Endothelial cell of umbilical vein (primary cell): ENCODE measurements around the gene NBPF6. TPM values are rescaled to one million over a fixed set of nuclear protein-coding genes. Genes with fewer than 3 reads are reported as not detected.
"Not testable (repeated sequence)": the region's sequence is repeated elsewhere in the genome, so short reads cannot be mapped to it uniquely, and the experiment has no call there.

Source experiments
- BruUV-seq: library from RNA; stranded (reverse); fragments of 400-500 nt; replicated peaks from 2 replicates; lab custom pipeline; 2021; lab: Mats Ljungman, UMichigan
- CTCF ChIA-PET: fragments of 300-600, 350-600 bp; sonication (Branson Sonifier 250); formaldehyde crosslinking; loops from one replicate; lab custom pipeline; 2021; ENCODE audit warnings: antibody characterized with exemption, inconsistent platforms; lab: Charles Lee
- POLR2A ChIA-PET: fragments of 300-600, 350-600 bp; sonication (Branson Sonifier 250); formaldehyde crosslinking; loops from one replicate; lab custom pipeline; 2021; ENCODE audit warnings: antibody characterized with exemption, inconsistent platforms; lab: Charles Lee
- DNase-seq: peaks from one replicate; pipeline ENCODE4 v3.0.0-alpha.2; 2011; ENCODE audit warnings: low read depth, low spot score
- FAIRE-seq: peaks from 2 replicates; lab custom pipeline; 2011; peaks lifted over from hg19 to GRCh38; lab: Jason Lieb, UNC
- H2AFZ ChIP-seq: 2 replicates; pipeline ENCODE4 v1.6.0; 2012; ENCODE audit warnings: low read depth, low read length, control low read depth, inconsistent platforms
- H3K27ac ChIP-seq: 2 replicates; pipeline ENCODE4 v1.5.1; 2011; ENCODE audit warnings: low read depth, mild to moderate bottlenecking, control low read depth, low read length, moderate library complexity; ENCODE audit not compliant: insufficient read depth
- H3K27me3 ChIP-seq, 2 experiments: 2 replicates each; pipeline versions ENCODE4 v1.6.0 to v1.6.1; 2011; ENCODE audit warnings: low read length in 2 of 2, mixed read lengths in 1 of 2; ENCODE audit not compliant: control insufficient read depth in 2 of 2, insufficient read depth in 2 of 2
- H3K36me3 ChIP-seq, 2 experiments: 2 replicates in 1 of 2; 3 replicates in 1 of 2; pipeline ENCODE4 v1.5.1; 2011; ENCODE audit warnings: low read length in 2 of 2, mild to moderate bottlenecking in 1 of 2, moderate library complexity in 1 of 2; ENCODE audit not compliant: control insufficient read depth in 2 of 2, insufficient read depth in 2 of 2; ENCODE audit errors: extremely low read depth in 1 of 2
- H3K4me1 ChIP-seq: 3 replicates; pipeline ENCODE4 v1.5.1; 2011; ENCODE audit warnings: mild to moderate bottlenecking, low read length; ENCODE audit not compliant: control insufficient read depth, insufficient read depth; ENCODE audit errors: extremely low read depth
- H3K4me2 ChIP-seq: 2 replicates; pipeline ENCODE4 v1.6.1; 2011; ENCODE audit warnings: low read length, control low read depth, mixed read lengths; ENCODE audit not compliant: insufficient read depth
- H3K4me3 ChIP-seq, 3 experiments: fragments of 200-600 bp in 1 of 3; sonication (generic), shearing (Covaris generic) in 1 of 3; replicated peaks in 1 of 3; 2 replicates each; pipeline ENCODE4 v1.5.1; 2011 to 2016; ENCODE audit warnings: control low read depth in 3 of 3, low read length in 3 of 3, mild to moderate bottlenecking in 2 of 3, inconsistent platforms in 1 of 3, low read depth in 1 of 3, moderate library complexity in 1 of 3; ENCODE audit not compliant: insufficient read depth in 1 of 3
- H3K79me2 ChIP-seq: 2 replicates; pipeline ENCODE4 v1.6.0; 2012; ENCODE audit warnings: low read length, inconsistent platforms; ENCODE audit not compliant: control insufficient read depth, insufficient read depth
- H3K9ac ChIP-seq: replicated peaks from 2 replicates; pipeline ENCODE3; 2011; ENCODE audit warnings: low read length, control low read depth; ENCODE audit not compliant: insufficient read depth; ENCODE audit errors: extremely low read depth
- H3K9me1 ChIP-seq: replicated peaks from 3 replicates; pipeline ENCODE4 v1.6.0; 2011; ENCODE audit warnings: mild to moderate bottlenecking, low read length; ENCODE audit not compliant: control insufficient read depth, insufficient read depth; ENCODE audit errors: extremely low read depth
- H3K9me3 ChIP-seq: replicated peaks from 2 replicates; pipeline ENCODE4 v1.5.1; 2012; ENCODE audit warnings: low read length, inconsistent platforms; ENCODE audit not compliant: control insufficient read depth, insufficient read depth
- H4K20me1 ChIP-seq: replicated peaks from 2 replicates; pipeline ENCODE3; 2011; ENCODE audit warnings: mild to moderate bottlenecking, low read length; ENCODE audit not compliant: control insufficient read depth, insufficient read depth; ENCODE audit errors: extremely low read depth
- dilution Hi-C: fragments of 300-500 bp; cut with MboI; formaldehyde crosslinking; loops from one replicate; pipeline ENCODE4 v1.15.0; 2019; ENCODE audit warnings: low sequenced_read_pairs; ENCODE audit not compliant: extremely low pct_ligation_motif_present
- intact Hi-C: fragments of 100-400 bp; cut with micrococcal nuclease; formaldehyde crosslinking; loops from one replicate; pipeline ENCODE4 v1.10.0; 2022
- polyA plus RNA-seq, 4 experiments: library from polyadenylated mRNA; depleted of rRNA in 3 of 4; stranded (reverse) in 3 of 4; unstranded in 1 of 4; fragments of >200 nt; gene quantifications; 2 replicates each; pipeline versions ENCODE4 v1.2.1 to v1.2.3, GENCODE V29; 2011 to 2012; ENCODE audit warnings: missing spikeins in 1 of 4
- total RNA-seq: library from RNA; stranded (reverse); gene quantifications from 2 replicates; pipeline ENCODE4 v1.2.3, GENCODE V29; 2021

Gene NBPF6
- total and polyA plus RNA-seq, 2 donors (not counting 3 experiments of a cell fraction or from before 2014, with no cell fraction given) = not detected

- BruUV-seq, H3K4me3 ChIP-seq, POLR2A ChIA-PET: not testable (repeated sequence)
These were observed 13.8 kb downstream of the NBPF6 start for GRCh38 chr1:108463962-108464361.

GRCh38 chr1:108466166-108466565 is 16.0 kb downstream of the NBPF6 start:
- H3K4me1 ChIP-seq, H3K9me1 ChIP-seq, H3K4me2 ChIP-seq, dilution Hi-C loops, BruUV-seq, H3K4me3 ChIP-seq, H3K27ac ChIP-seq, H3K27me3 ChIP-seq, H3K9me3 ChIP-seq, H3K9ac ChIP-seq, POLR2A ChIA-PET, H3K36me3 ChIP-seq, H3K79me2 ChIP-seq, CTCF ChIA-PET, intact Hi-C loops, H4K20me1 ChIP-seq, DNase-seq, H2AFZ ChIP-seq, FAIRE-seq: not testable (repeated sequence)

More at GRCh38 chr1:108463962-108464361, 13.8 kb downstream of the NBPF6 start:
- intact Hi-C loops, H3K4me2 ChIP-seq, H3K9me1 ChIP-seq, H3K4me1 ChIP-seq, dilution Hi-C loops, H3K9me3 ChIP-seq, H3K27me3 ChIP-seq, CTCF ChIA-PET, H4K20me1 ChIP-seq, H3K27ac ChIP-seq, H3K79me2 ChIP-seq, H3K9ac ChIP-seq, H2AFZ ChIP-seq, DNase-seq, H3K36me3 ChIP-seq, FAIRE-seq: not testable (repeated sequence)

- H3K4me2 ChIP-seq, H4K20me1 ChIP-seq, H3K27me3 ChIP-seq, BruUV-seq, H3K4me1 ChIP-seq, H3K9me1 ChIP-seq, H3K27ac ChIP-seq, DNase-seq, CTCF ChIA-PET, H3K79me2 ChIP-seq, POLR2A ChIA-PET, H3K36me3 ChIP-seq, intact Hi-C loops, H3K4me3 ChIP-seq, FAIRE-seq, dilution Hi-C loops, H3K9ac ChIP-seq, H3K9me3 ChIP-seq, H2AFZ ChIP-seq: not testable (repeated sequence)
These were observed 17.0 kb downstream of the NBPF6 start for GRCh38 chr1:108467155-108467554.

GRCh38 chr1:108470750-108471149 is 20.6 kb downstream of the NBPF6 start:
- dilution Hi-C loops, H3K4me1 ChIP-seq, BruUV-seq, CTCF ChIA-PET, H2AFZ ChIP-seq, H3K9ac ChIP-seq, H3K36me3 ChIP-seq, H3K4me2 ChIP-seq, H3K9me1 ChIP-seq, H3K9me3 ChIP-seq, FAIRE-seq, intact Hi-C loops, DNase-seq, H3K27me3 ChIP-seq, H3K27ac ChIP-seq, POLR2A ChIA-PET, H3K79me2 ChIP-seq, H4K20me1 ChIP-seq, H3K4me3 ChIP-seq: not testable (repeated sequence)
